ENCODE measurements around the gene ROM1.
"Not testable (repeated sequence)": the region's sequence is repeated elsewhere in the genome, so short reads cannot be mapped to it uniquely, and the experiment has no call there.

The ROM1 gene

GRCh38 chr11:62574363-62575071, 38.5 kb upstream of the ROM1 start:
- no peaks in the 10 kb centered on the region for H3K27me3 ChIP-seq (ENCODE audit: control insufficient read depth, insufficient read depth, low read length)
- peaks cover 67% of the 10 kb centered on the region for H3K36me3 ChIP-seq (ENCODE audit: control insufficient read depth, insufficient read depth, low read length)
- peak overlapping the region; percentile 100 for H3K4me3 ChIP-seq (ENCODE audit: low read depth, low read length)
- no peaks in the 10 kb centered on the region for H3K9me3 ChIP-seq (ENCODE audit: control insufficient read depth, insufficient read depth, low read length)
- H3K4me1 ChIP-seq (ENCODE audit: control insufficient read depth, insufficient read depth, low read length), result peaks cover 7% of the 10 kb centered on the region
- peak overlapping the region; percentile 87 for H3K9ac ChIP-seq (ENCODE audit: low read depth, low read length)

- peaks cover 7% of the 10 kb centered on the region for H3K4me1 ChIP-seq (ENCODE audit: control insufficient read depth, insufficient read depth, low read length)
- no peaks in the 10 kb centered on the region for H3K27me3 ChIP-seq (ENCODE audit: control insufficient read depth, insufficient read depth, low read length)
- H3K9me3 ChIP-seq (ENCODE audit: control insufficient read depth, insufficient read depth, low read length), result no peaks in the 10 kb centered on the region
- peaks cover 61% of the 10 kb centered on the region for H3K36me3 ChIP-seq (ENCODE audit: control insufficient read depth, insufficient read depth, low read length)
- peak overlapping the region; percentile 100 for H3K4me3 ChIP-seq (ENCODE audit: low read depth, low read length)
- H3K9ac ChIP-seq (ENCODE audit: low read depth, low read length), result no peak overlapping the region
Measured at GRCh38 chr11:62575156-62575555, 37.9 kb upstream of the ROM1 start.

- no peak overlapping the region for H3K9ac ChIP-seq (ENCODE audit: low read depth, low read length)
- H3K9me3 ChIP-seq (ENCODE audit: control insufficient read depth, insufficient read depth, low read length), result no peaks in the 10 kb centered on the region
- no peak overlapping the region for H3K4me3 ChIP-seq (ENCODE audit: low read depth, low read length)
- H3K4me1 ChIP-seq (ENCODE audit: control insufficient read depth, insufficient read depth, low read length), result peaks cover 7% of the 10 kb centered on the region
- H3K36me3 ChIP-seq (ENCODE audit: control insufficient read depth, insufficient read depth, low read length), result peaks cover 55% of the 10 kb centered on the region
- no peaks in the 10 kb centered on the region for H3K27me3 ChIP-seq (ENCODE audit: control insufficient read depth, insufficient read depth, low read length)
Measured at GRCh38 chr11:62575837-62576236, 37.2 kb upstream of the ROM1 start.

GRCh38 chr11:62577046-62577714, 35.9 kb upstream of the ROM1 start:
- Histone ChIP-seq H3K9ac (ENCODE audit: low read depth, low read length) (no peak overlapping the region), H3K27me3 (ENCODE audit: control insufficient read depth, insufficient read depth, low read length) (no peaks in the 10 kb centered on the region), H3K9me3 (ENCODE audit: control insufficient read depth, insufficient read depth, low read length) (no peaks in the 10 kb centered on the region), H3K4me3 (ENCODE audit: low read depth, low read length) (no peak overlapping the region), H3K36me3 (ENCODE audit: control insufficient read depth, insufficient read depth, low read length) (peaks cover 49% of the 10 kb centered on the region), H3K4me1 (ENCODE audit: control insufficient read depth, insufficient read depth, low read length) (peaks cover 2% of the 10 kb centered on the region)

GRCh38 chr11:62578541-62578940, 34.5 kb upstream of the ROM1 start:
- Histone ChIP-seq H3K4me1 (ENCODE audit: control insufficient read depth, insufficient read depth, low read length) (no peaks in the 10 kb centered on the region), H3K36me3 (ENCODE audit: control insufficient read depth, insufficient read depth, low read length) (peaks cover 41% of the 10 kb centered on the region), H3K4me3 (ENCODE audit: low read depth, low read length) (no peak overlapping the region), H3K9me3 (ENCODE audit: control insufficient read depth, insufficient read depth, low read length) (no peaks in the 10 kb centered on the region), H3K27me3 (ENCODE audit: control insufficient read depth, insufficient read depth, low read length) (no peaks in the 10 kb centered on the region), H3K9ac (ENCODE audit: low read depth, low read length) (no peak overlapping the region)

- Histone ChIP-seq H3K9me3 (ENCODE audit: control insufficient read depth, insufficient read depth, low read length) (no peaks in the 10 kb centered on the region), H3K4me3 (ENCODE audit: low read depth, low read length) (no peak overlapping the region), H3K9ac (ENCODE audit: low read depth, low read length) (no peak overlapping the region), H3K4me1 (ENCODE audit: control insufficient read depth, insufficient read depth, low read length) (no peaks in the 10 kb centered on the region), H3K27me3 (ENCODE audit: control insufficient read depth, insufficient read depth, low read length) (no peaks in the 10 kb centered on the region), H3K36me3 (ENCODE audit: control insufficient read depth, insufficient read depth, low read length) (peaks cover 41% of the 10 kb centered on the region)
Measured at GRCh38 chr11:62579252-62579651, 33.8 kb upstream of the ROM1 start.

GRCh38 chr11:62580959-62581715, 31.9 kb upstream of the ROM1 start:
- Histone ChIP-seq H3K9ac (ENCODE audit: low read depth, low read length) (no peak overlapping the region), H3K4me1 (ENCODE audit: control insufficient read depth, insufficient read depth, low read length) (no peaks in the 10 kb centered on the region), H3K36me3 (ENCODE audit: control insufficient read depth, insufficient read depth, low read length) (peaks cover 31% of the 10 kb centered on the region), H3K27me3 (ENCODE audit: control insufficient read depth, insufficient read depth, low read length) (no peaks in the 10 kb centered on the region), H3K9me3 (ENCODE audit: control insufficient read depth, insufficient read depth, low read length) (no peaks in the 10 kb centered on the region), H3K4me3 (ENCODE audit: low read depth, low read length) (no peak overlapping the region)

- H3K9ac ChIP-seq (ENCODE audit: low read depth, low read length); H3K4me3 ChIP-seq (ENCODE audit: low read depth, low read length); H3K4me1 ChIP-seq (ENCODE audit: control insufficient read depth, insufficient read depth, low read length); H3K27me3 ChIP-seq (ENCODE audit: control insufficient read depth, insufficient read depth, low read length); H3K9me3 ChIP-seq (ENCODE audit: control insufficient read depth, insufficient read depth, low read length): not testable (repeated sequence)
- H3K36me3 ChIP-seq (ENCODE audit: control insufficient read depth, insufficient read depth, low read length), result peaks cover 25% of the 10 kb centered on the region
Measured at GRCh38 chr11:62581735-62582134, 31.3 kb upstream of the ROM1 start.

GRCh38 chr11:62585356-62585755, 27.7 kb upstream of the ROM1 start:
- H3K36me3 ChIP-seq (ENCODE audit: control insufficient read depth, insufficient read depth, low read length), result peaks cover 11% of the 10 kb centered on the region
- not testable (repeated sequence) for H3K9ac ChIP-seq (ENCODE audit: low read depth, low read length); H3K4me3 ChIP-seq (ENCODE audit: low read depth, low read length); H3K4me1 ChIP-seq (ENCODE audit: control insufficient read depth, insufficient read depth, low read length); H3K27me3 ChIP-seq (ENCODE audit: control insufficient read depth, insufficient read depth, low read length); H3K9me3 ChIP-seq (ENCODE audit: control insufficient read depth, insufficient read depth, low read length)

GRCh38 chr11:62588966-62589637, 24.0 kb upstream of the ROM1 start:
- H3K36me3 ChIP-seq (ENCODE audit: control insufficient read depth, insufficient read depth, low read length), result peaks cover 3% of the 10 kb centered on the region

GRCh38 chr11:62591448-62592145, 21.5 kb upstream of the ROM1 start, which contains the start of gene TUT1:
Gene TUT1 (minus strand): TSS chr11:62591523. CDS start chr11:62591485, 38 bp downstream.
- H3K27me3 ChIP-seq (ENCODE audit: control insufficient read depth, insufficient read depth, low read length), result no peaks in the 10 kb centered on the region
- H3K36me3 ChIP-seq (ENCODE audit: control insufficient read depth, insufficient read depth, low read length), result peaks cover 20% of the 10 kb centered on the region
- peak within 1 kb of the TSS; percentile 82 for H3K9ac ChIP-seq (ENCODE audit: low read depth, low read length)
- H3K4me1 ChIP-seq (ENCODE audit: control insufficient read depth, insufficient read depth, low read length), result peaks cover 4% of the 10 kb centered on the region
- no peaks in the 10 kb centered on the region for H3K9me3 ChIP-seq (ENCODE audit: control insufficient read depth, insufficient read depth, low read length)
- H3K4me3 ChIP-seq (ENCODE audit: low read depth, low read length), result peak within 1 kb of the TSS; percentile 86

More at GRCh38 chr11:62588966-62589637, 24.0 kb upstream of the ROM1 start:
- Histone ChIP-seq H3K4me1 (ENCODE audit: control insufficient read depth, insufficient read depth, low read length) (peaks cover 4% of the 10 kb centered on the region), H3K27me3 (ENCODE audit: control insufficient read depth, insufficient read depth, low read length) (no peaks in the 10 kb centered on the region), H3K9ac (ENCODE audit: low read depth, low read length) (no peak overlapping the region), H3K4me3 (ENCODE audit: low read depth, low read length) (no peak overlapping the region), H3K9me3 (ENCODE audit: control insufficient read depth, insufficient read depth, low read length) (no peaks in the 10 kb centered on the region)

All from iPS-15b (cell line).